PC-3 (cell line): Measurements from ENCODE around the gene TMEM212. TPM values are rescaled to one million over a fixed set of nuclear protein-coding genes. Genes with fewer than 3 reads are reported as not detected.

ENCODE experiments used
- ATAC-seq: fragments of 200-7000 bp; cut with Tn5 transposase; 2 replicates; pipeline ENCODE4 v1.9.1; 2020; ENCODE audit warnings: mild to moderate bottlenecking, moderate library complexity
- BruUV-seq: library from RNA; stranded (reverse); fragments of 400-500 nt; replicated peaks from 2 replicates; lab custom pipeline; 2021; lab: Mats Ljungman, UMichigan
- CTCF ChIA-PET: fragments of 300-600 bp; sonication (Branson Sonifier 250); formaldehyde crosslinking; loops from one replicate; lab custom pipeline; 2022; ENCODE audit warnings: antibody characterized with exemption; lab: Charles Lee
- POLR2A ChIA-PET: fragments of 300-600 bp; sonication (Branson Sonifier 250); formaldehyde crosslinking; loops from one replicate; lab custom pipeline; 2022; ENCODE audit warnings: antibody characterized with exemption; ENCODE audit not compliant: unreplicated experiment; lab: Charles Lee
- DNase-seq: peaks from one replicate; pipeline ENCODE4 v3.0.0-alpha.2; 2015
- H2AFZ ChIP-seq: fragments of 300-600 bp; sonication (generic); 2 replicates; pipeline ENCODE4 v1.6.0; 2016; ENCODE audit warnings: antibody characterized with exemption, low read length
- H3F3A ChIP-seq: fragments of 300-600 bp; sonication (generic); one replicate; pipeline ENCODE4 v1.6.0; 2017; ENCODE audit warnings: antibody characterized with exemption, low read length, control low read depth, mild to moderate bottlenecking; ENCODE audit not compliant: unreplicated experiment
- H3K27ac ChIP-seq: fragments of 300-600 bp; sonication (generic); 2 replicates; pipeline ENCODE4 v1.5.1; 2016; ENCODE audit warnings: mild to moderate bottlenecking, low read length
- H3K27me3 ChIP-seq: fragments of 300-600 bp; sonication (generic); 2 replicates; pipeline ENCODE4 v1.6.1; 2016; ENCODE audit warnings: low read length, mixed read lengths
- H3K36me3 ChIP-seq: fragments of 300-600 bp; sonication (generic); 2 replicates; pipeline ENCODE4 v1.6.1; 2016; ENCODE audit warnings: low read depth, mixed run types, low read length, mixed read lengths
- H3K4me1 ChIP-seq: fragments of 300-600 bp; sonication (generic); 2 replicates; pipeline ENCODE4 v1.5.1; 2016; ENCODE audit warnings: low read length; ENCODE audit not compliant: insufficient read depth
- H3K4me2 ChIP-seq: fragments of 300-600 bp; sonication (generic); 2 replicates; pipeline ENCODE4 v1.6.0; 2016; ENCODE audit warnings: low read length
- H3K4me3 ChIP-seq: fragments of 300-600 bp; sonication (generic); 2 replicates; pipeline ENCODE4 v1.5.1; 2016; ENCODE audit warnings: mild to moderate bottlenecking, low read length, mixed read lengths
- H3K79me2 ChIP-seq: fragments of 300-600 bp; sonication (generic); 2 replicates; pipeline ENCODE4 v1.6.1; 2017; ENCODE audit warnings: low read length, mixed read lengths
- H3K9ac ChIP-seq: fragments of 300-600 bp; sonication (generic); 2 replicates; pipeline ENCODE4 v1.6.0; 2016; ENCODE audit warnings: mild to moderate bottlenecking, low read length
- H3K9me2 ChIP-seq: fragments of 300-600 bp; sonication (generic); replicated peaks from 2 replicates; pipeline ENCODE4 v1.6.1; 2016; ENCODE audit warnings: mixed run types, low read length, mixed read lengths
- H3K9me3 ChIP-seq: fragments of 300-600 bp; sonication (generic); 2 replicates; pipeline ENCODE4 v1.6.1; 2016; ENCODE audit warnings: low read length, mixed read lengths
- H4K20me1 ChIP-seq: fragments of 300-600 bp; sonication (generic); 2 replicates; pipeline ENCODE4 v1.6.1; 2016; ENCODE audit warnings: low read length, mixed read lengths
- EZH2 ChIP-seq: fragments of 300-600 bp; sonication (generic); IDR thresholded peaks from one replicate; pipeline ENCODE4 v1.6.1; 2017; ENCODE audit warnings: antibody characterized with exemption, mild to moderate bottlenecking, low read length; ENCODE audit not compliant: unreplicated experiment
- EZH2phosphoT487 ChIP-seq: fragments of 300-600 bp; sonication (generic); IDR thresholded peaks from 2 replicates; pipeline ENCODE4 v1.6.1; 2018; ENCODE audit warnings: mild to moderate bottlenecking, antibody characterized with exemption, low read length, borderline replicate concordance
- intact Hi-C: fragments of 100-400 bp; cut with micrococcal nuclease; formaldehyde crosslinking; loops from 2 replicates; pipeline ENCODE4 v1.9.0; 2023
- total RNA-seq: library from RNA; depleted of rRNA; stranded (reverse); fragments of >200 nt; gene quantifications from 2 replicates; pipeline ENCODE4 v1.2.3, GENCODE V29; 2014
- TF ChIP-seq, protein P1 (sequence below): fragments of 300-600 bp; sonication (generic); conservative IDR thresholded peaks from 2 replicates; pipeline ENCODE4 v1.5.1; 2017; ENCODE audit warnings: antibody characterized with exemption, low read depth, mild to moderate bottlenecking, low read length

Gene TMEM212
- total RNA-seq, 1 experiment from 2014 or later, result not detected

- ChIA-PET CTCF (no interaction called here), POLR2A (no interaction called here)
- intact Hi-C loops, result loop anchor here (5.0 kb wide), 1 partner anchor 337 kb away; no protein-coding TSS in a partner anchor
- DNase-seq (no peak), ATAC-seq (no peak)
- Histone ChIP-seq H3K4me1 (peaks cover 60% of the 10 kb centered on the region), H3K79me2 (peaks cover 30% of the 10 kb centered on the region), H4K20me1 (no peaks in the 10 kb centered on the region), H3K27me3 (no peaks in the 10 kb centered on the region), H3K27ac (peak overlapping the region; percentile 97), H3K4me2 (no peak overlapping the region), H3K9me3 (no peaks in the 10 kb centered on the region), H3K9ac (peak overlapping the region; percentile 87), H3K4me3 (no peak overlapping the region), H2AFZ (no peak overlapping the region), H3K9me2 (no peaks in the 10 kb centered on the region), H3K36me3 (no peaks in the 10 kb centered on the region), H3F3A (no peaks in the 10 kb centered on the region)
- TF ChIP-seq EZH2 (no peak), EZH2phosphoT487 (no peak)
- TF ChIP-seq, protein P1, sequence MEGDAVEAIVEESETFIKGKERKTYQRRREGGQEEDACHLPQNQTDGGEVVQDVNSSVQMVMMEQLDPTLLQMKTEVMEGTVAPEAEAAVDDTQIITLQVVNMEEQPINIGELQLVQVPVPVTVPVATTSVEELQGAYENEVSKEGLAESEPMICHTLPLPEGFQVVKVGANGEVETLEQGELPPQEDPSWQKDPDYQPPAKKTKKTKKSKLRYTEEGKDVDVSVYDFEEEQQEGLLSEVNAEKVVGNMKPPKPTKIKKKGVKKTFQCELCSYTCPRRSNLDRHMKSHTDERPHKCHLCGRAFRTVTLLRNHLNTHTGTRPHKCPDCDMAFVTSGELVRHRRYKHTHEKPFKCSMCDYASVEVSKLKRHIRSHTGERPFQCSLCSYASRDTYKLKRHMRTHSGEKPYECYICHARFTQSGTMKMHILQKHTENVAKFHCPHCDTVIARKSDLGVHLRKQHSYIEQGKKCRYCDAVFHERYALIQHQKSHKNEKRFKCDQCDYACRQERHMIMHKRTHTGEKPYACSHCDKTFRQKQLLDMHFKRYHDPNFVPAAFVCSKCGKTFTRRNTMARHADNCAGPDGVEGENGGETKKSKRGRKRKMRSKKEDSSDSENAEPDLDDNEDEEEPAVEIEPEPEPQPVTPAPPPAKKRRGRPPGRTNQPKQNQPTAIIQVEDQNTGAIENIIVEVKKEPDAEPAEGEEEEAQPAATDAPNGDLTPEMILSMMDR, result no peak
- no TSS peak for BruUV-seq
These were observed 38.3 kb upstream of the TMEM212 start for GRCh38 chr3:171804618-171805389.

GRCh38 chr3:171805687-171806086 lies 37.5 kb upstream of the TMEM212 start:
- TF ChIP-seq, protein P1, result no peak
- no peak for TF ChIP-seq EZH2phosphoT487
- no peak for TF ChIP-seq EZH2
- Histone ChIP-seq H3K9ac (peak overlapping the region; percentile 87), H3K79me2 (peaks cover 30% of the 10 kb centered on the region), H3K36me3 (no peaks in the 10 kb centered on the region), H3K27ac (peak overlapping the region; percentile 97), H3K4me2 (peak overlapping the region; percentile 75), H3K9me3 (no peaks in the 10 kb centered on the region), H3K9me2 (no peaks in the 10 kb centered on the region), H3K4me3 (0 out of 2 replicates have a peak overlapping the region, but pooled peaks have one; percentile 34), H4K20me1 (no peaks in the 10 kb centered on the region), H2AFZ (no peak overlapping the region), H3K27me3 (no peaks in the 10 kb centered on the region), H3F3A (peaks cover 1% of the 10 kb centered on the region), H3K4me1 (peaks cover 61% of the 10 kb centered on the region)
- intact Hi-C loops, result loop anchor here (1.0 to 5.0 kb wide), 3 partner anchors 17 to 337 kb away; partner anchors contain the start of gene FNDC3B
- BruUV-seq, result no TSS peak
- POLR2A ChIA-PET, result interaction anchor here (0.7 kb wide), 1 partner anchor 233 kb away, joined by 8 read pairs; the partner anchor contains the start of gene FNDC3B
- no peak for ATAC-seq
- CTCF ChIA-PET, result interaction anchor here (1.7 kb wide), 1 partner anchor 33 kb away, joined by 10 read pairs; no protein-coding TSS in a partner anchor
- no peak for DNase-seq
